Karpas-422 (cell line): ENCODE results near the gene POLE. TPM values are rescaled to one million over a fixed set of nuclear protein-coding genes. Genes with fewer than 3 reads are reported as not detected.

ENCODE experiments used
- DNase-seq: peaks from one replicate; pipeline ENCODE4 v3.0.0-alpha.2; 2015
- H2AFZ ChIP-seq: fragments of 200-600 bp; sonication (generic); 2 replicates; pipeline ENCODE4 v1.6.1; 2014; ENCODE audit warnings: antibody characterized with exemption, low read length, mixed read lengths
- H3K27ac ChIP-seq: fragments of 200-600 bp; sonication (generic); 2 replicates; pipeline ENCODE4 v1.5.1; 2014; ENCODE audit warnings: mild to moderate bottlenecking, low read length, moderate library complexity
- H3K27me3 ChIP-seq: fragments of 200-600 bp; sonication (generic); 2 replicates; pipeline ENCODE4 v1.6.1; 2014; ENCODE audit warnings: low read length, mixed read lengths
- H3K36me3 ChIP-seq: fragments of 200-600 bp; sonication (generic); 2 replicates; pipeline ENCODE4 v1.6.1; 2014; ENCODE audit warnings: low read length, mixed read lengths; ENCODE audit not compliant: insufficient read depth
- H3K4me1 ChIP-seq: fragments of 200-600 bp; sonication (generic); 2 replicates; pipeline ENCODE4 v1.6.1; 2014; ENCODE audit warnings: mild to moderate bottlenecking, low read length, mixed read lengths
- H3K4me2 ChIP-seq: fragments of 200-600 bp; sonication (generic); 2 replicates; pipeline ENCODE4 v1.6.1; 2014; ENCODE audit warnings: low read length, low read depth, mild to moderate bottlenecking; ENCODE audit not compliant: poor library complexity, severe bottlenecking
- H3K4me3 ChIP-seq: fragments of 200-600 bp; sonication (generic); 2 replicates; pipeline ENCODE4 v1.5.1; 2014; ENCODE audit warnings: mild to moderate bottlenecking, antibody characterized with exemption, low read length, mixed read lengths
- H3K79me2 ChIP-seq: fragments of 200-600 bp; sonication (generic); 2 replicates; pipeline ENCODE4 v1.6.1; 2014; ENCODE audit warnings: mild to moderate bottlenecking, low read length, mixed read lengths
- H3K9ac ChIP-seq: fragments of 200-600 bp; sonication (generic); 2 replicates; pipeline ENCODE4 v1.6.0; 2014; ENCODE audit warnings: low read length
- H3K9me2 ChIP-seq: fragments of 200-600 bp; sonication (generic), shearing (Covaris generic); replicated peaks from 2 replicates; pipeline ENCODE4 v1.6.0; 2014; ENCODE audit warnings: mild to moderate bottlenecking, low read length, moderate library complexity; ENCODE audit not compliant: insufficient read depth
- H3K9me3 ChIP-seq: fragments of 300-700, 200-600 bp; sonication (generic); 2 replicates; pipeline ENCODE4 v1.6.1; 2014; ENCODE audit warnings: low read length, mixed read lengths
- H4K20me1 ChIP-seq: fragments of 200-600 bp; sonication (generic); 2 replicates; pipeline ENCODE4 v1.6.1; 2014; ENCODE audit warnings: mild to moderate bottlenecking, antibody characterized with exemption, low read length, low read depth; ENCODE audit not compliant: insufficient read depth
- total RNA-seq: library from RNA; depleted of rRNA; stranded (reverse); fragments of >200 nt; shearing (Covaris generic); gene quantifications from 2 replicates; pipeline ENCODE4 v1.2.3, GENCODE V29; 2014; ENCODE audit warnings: low replicate concordance; rRNA removed

The POLE gene
- 37.9 and 49.5 TPM in 2 replicates for total RNA-seq

GRCh38 chr12:132687211-132688164 lies at the start of gene POLE, which contains the start of gene PXMP2:
TSS of gene POLE (minus strand) at chr12:132687342. CDS start at chr12:132687315, 27 bp downstream.
TSS of gene PXMP2 (plus strand) at chr12:132687587. CDS start at chr12:132687671, 84 bp downstream.
- H3K9me3 ChIP-seq = no peaks in the 10 kb centered on the region
- DNase-seq = peak; percentile 98
- H3K36me3 ChIP-seq = peaks cover 17% of the 10 kb centered on the region
- H3K27ac ChIP-seq = peak within 1 kb of the TSS; percentile 53
- H4K20me1 ChIP-seq = peaks cover 11% of the 10 kb centered on the region
- H3K9me2 ChIP-seq = no peaks in the 10 kb centered on the region
- peak within 1 kb of the TSS; percentile 87 for H3K9ac ChIP-seq
- H3K4me3 ChIP-seq = peak within 1 kb of the TSS; percentile 86
- no peak within 1 kb of the TSS for H2AFZ ChIP-seq
- H3K27me3 ChIP-seq = no peaks in the 10 kb centered on the region
- peak within 1 kb of the TSS; percentile 75 for H3K4me2 ChIP-seq
- peaks cover 21% of the 10 kb centered on the region for H3K4me1 ChIP-seq
- peaks cover 57% of the 10 kb centered on the region for H3K79me2 ChIP-seq

DNA sequence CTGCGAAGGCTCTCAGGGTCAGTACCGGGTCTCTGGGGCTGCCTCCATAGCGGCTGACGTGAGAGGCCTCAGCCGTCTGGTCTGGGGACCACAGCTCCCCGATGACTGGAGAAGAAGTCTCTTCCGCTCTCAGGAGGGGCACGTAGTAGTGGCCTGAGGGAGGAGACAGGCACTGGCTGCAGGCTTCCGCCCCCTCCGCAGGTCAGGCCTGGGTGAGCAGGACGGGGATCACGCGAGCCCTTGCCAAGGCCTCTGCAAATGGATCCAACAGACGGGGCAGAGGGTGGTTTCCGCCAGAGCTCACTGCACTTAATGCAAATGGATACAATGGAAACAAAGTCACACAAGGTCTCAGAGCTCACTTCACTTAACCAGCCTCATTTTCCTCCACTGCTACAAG lies 49.8 kb upstream of the POLE start:
- Histone ChIP-seq H2AFZ (no peak overlapping the region), H3K4me1 (no peaks in the 10 kb centered on the region), H3K79me2 (peaks cover 13% of the 10 kb centered on the region), H3K9me2 (no peaks in the 10 kb centered on the region), H3K4me3 (no peak overlapping the region), H3K9ac (no peak overlapping the region), H4K20me1 (no peaks in the 10 kb centered on the region), H3K36me3 (peaks cover 57% of the 10 kb centered on the region), H3K9me3 (no peaks in the 10 kb centered on the region), H3K4me2 (no peak overlapping the region), H3K27me3 (no peaks in the 10 kb centered on the region), H3K27ac (no peak overlapping the region)
- no peak for DNase-seq

GRCh38 chr12:132736378-132736777 lies 49.2 kb upstream of the POLE start:
- Histone ChIP-seq H3K4me3 (no peak overlapping the region), H3K4me1 (no peaks in the 10 kb centered on the region), H3K9me2 (no peaks in the 10 kb centered on the region), H3K9ac (no peak overlapping the region), H3K27ac (no peak overlapping the region), H2AFZ (no peak overlapping the region), H3K27me3 (no peaks in the 10 kb centered on the region), H4K20me1 (no peaks in the 10 kb centered on the region), H3K79me2 (peaks cover 9% of the 10 kb centered on the region), H3K9me3 (no peaks in the 10 kb centered on the region), H3K36me3 (peaks cover 56% of the 10 kb centered on the region), H3K4me2 (no peak overlapping the region)
- DNase-seq = no peak

DNA sequence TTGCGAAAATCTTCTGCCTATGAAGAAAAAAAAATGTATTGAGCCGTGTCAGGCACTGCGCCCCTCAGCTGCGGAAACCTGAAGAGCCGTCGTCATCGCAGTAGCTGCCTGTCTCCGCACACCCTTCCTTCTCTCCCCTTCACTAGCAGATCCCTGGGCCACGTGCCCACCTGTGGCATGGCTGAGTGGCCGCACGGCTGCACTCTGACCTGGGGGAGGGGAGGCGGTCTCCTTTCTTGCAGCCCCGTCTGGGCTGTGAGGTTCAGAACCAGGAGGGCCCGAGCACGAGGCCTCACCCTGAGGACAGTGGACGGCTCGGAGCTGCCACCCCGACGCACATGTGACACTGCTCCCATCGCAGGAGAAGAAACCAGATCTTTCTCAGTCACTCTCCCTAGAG lies 48.4 kb upstream of the POLE start:
- no peak overlapping the region for H3K4me2 ChIP-seq
- H3K36me3 ChIP-seq = peaks cover 50% of the 10 kb centered on the region
- no peaks in the 10 kb centered on the region for H3K27me3 ChIP-seq
- H3K27ac ChIP-seq = no peak overlapping the region
- peaks cover 5% of the 10 kb centered on the region; the same call in 1 of the 2 replicates for H3K79me2 ChIP-seq
- no peak overlapping the region for H2AFZ ChIP-seq
- DNase-seq = no peak
- H4K20me1 ChIP-seq = no peaks in the 10 kb centered on the region
- no peak overlapping the region for H3K4me3 ChIP-seq
- no peaks in the 10 kb centered on the region for H3K9me3 ChIP-seq
- no peaks in the 10 kb centered on the region for H3K9me2 ChIP-seq
- H3K4me1 ChIP-seq = no peaks in the 10 kb centered on the region
- no peak overlapping the region for H3K9ac ChIP-seq

- no peak overlapping the region for H2AFZ ChIP-seq
- H3K36me3 ChIP-seq = peaks cover 39% of the 10 kb centered on the region
- H3K27me3 ChIP-seq = no peaks in the 10 kb centered on the region
- peaks cover 5% of the 10 kb centered on the region; the same call in 1 of the 2 replicates for H3K79me2 ChIP-seq
- no peaks in the 10 kb centered on the region for H3K9me2 ChIP-seq
- no peaks in the 10 kb centered on the region for H3K4me1 ChIP-seq
- no peaks in the 10 kb centered on the region for H4K20me1 ChIP-seq
- no peak overlapping the region for H3K27ac ChIP-seq
- no peak overlapping the region for H3K4me2 ChIP-seq
- no peaks in the 10 kb centered on the region for H3K9me3 ChIP-seq
- no peak overlapping the region for H3K9ac ChIP-seq
- no peak overlapping the region for H3K4me3 ChIP-seq
- no peak for DNase-seq
Observed at GRCh38 chr12:132734206-132734605, 47.1 kb upstream of the POLE start.

- Histone ChIP-seq H3K27ac (no peak overlapping the region), H3K36me3 (peaks cover 33% of the 10 kb centered on the region), H3K9me2 (no peaks in the 10 kb centered on the region)
Observed at GRCh38 chr12:132731574-132731973, 44.4 kb upstream of the POLE start.

DNA sequence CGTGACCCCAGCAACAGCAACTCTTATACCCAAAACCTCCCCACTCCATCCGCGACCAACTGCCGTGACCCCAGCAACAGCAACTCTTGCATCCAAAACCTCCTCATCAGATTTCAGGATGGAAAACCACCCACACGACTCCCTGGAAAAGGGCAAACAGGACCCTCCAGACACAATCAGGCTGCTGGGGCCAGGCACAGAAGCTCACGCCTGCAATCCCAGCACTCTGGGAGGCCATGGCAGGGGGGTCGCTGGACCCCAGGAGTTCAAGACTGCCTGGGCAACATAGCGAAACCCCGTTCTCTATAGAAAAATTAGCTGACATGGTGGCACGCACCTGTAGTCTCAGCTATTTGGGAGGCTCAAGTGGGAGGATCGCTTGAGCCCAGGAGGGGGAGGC lies 43.2 kb upstream of the POLE start:
- Histone ChIP-seq H3K9me3 (no peaks in the 10 kb centered on the region), H3K4me1 (no peaks in the 10 kb centered on the region), H3K4me2 (no peak overlapping the region), H3K79me2 (0 out of 2 replicates have a peak, but pooled peaks cover 6% of the 10 kb centered on the region), H2AFZ (no peak overlapping the region), H4K20me1 (no peaks in the 10 kb centered on the region), H3K27me3 (no peaks in the 10 kb centered on the region), H3K27ac (no peak overlapping the region), H3K9ac (no peak overlapping the region), H3K4me3 (no peak overlapping the region), H3K36me3 (peaks cover 32% of the 10 kb centered on the region), H3K9me2 (no peaks in the 10 kb centered on the region)
- DNase-seq = no peak

More at GRCh38 chr12:132731574-132731973, 44.4 kb upstream of the POLE start:
- H3K79me2 ChIP-seq = 0 out of 2 replicates have a peak, but pooled peaks cover 6% of the 10 kb centered on the region
- no peak overlapping the region for H2AFZ ChIP-seq
- no peak for DNase-seq
- H3K4me3 ChIP-seq = no peak overlapping the region
- H3K4me1 ChIP-seq = no peaks in the 10 kb centered on the region
- H3K4me2 ChIP-seq = no peak overlapping the region
- no peaks in the 10 kb centered on the region for H4K20me1 ChIP-seq
- H3K9me3 ChIP-seq = no peaks in the 10 kb centered on the region
- H3K27me3 ChIP-seq = no peaks in the 10 kb centered on the region
- H3K9ac ChIP-seq = no peak overlapping the region

- peaks cover 30% of the 10 kb centered on the region for H3K36me3 ChIP-seq
- no peak overlapping the region for H3K9ac ChIP-seq
- no peaks in the 10 kb centered on the region for H3K9me3 ChIP-seq
- H2AFZ ChIP-seq = no peak overlapping the region
- H3K4me1 ChIP-seq = no peaks in the 10 kb centered on the region
- no peaks in the 10 kb centered on the region for H3K27me3 ChIP-seq
- no peak overlapping the region for H3K4me2 ChIP-seq
- H3K4me3 ChIP-seq = no peak overlapping the region
- no peak for DNase-seq
- no peaks in the 10 kb centered on the region for H3K9me2 ChIP-seq
- no peaks in the 10 kb centered on the region for H4K20me1 ChIP-seq
- no peak overlapping the region for H3K27ac ChIP-seq
- H3K79me2 ChIP-seq = 0 out of 2 replicates have a peak, but pooled peaks cover 4% of the 10 kb centered on the region
Observed at GRCh38 chr12:132729541-132730320, 42.6 kb upstream of the POLE start.
